HCT116 (cell line): ENCODE data around the gene STING1. TPM values are rescaled to one million over a fixed set of nuclear protein-coding genes. Genes with fewer than 3 reads are reported as not detected.

Experiments
- ATAC-seq: fragments of 200-7000 bp; cut with Tn5 transposase; 2 replicates; pipeline ENCODE4 v1.9.1; 2020; ENCODE audit warnings: mild to moderate bottlenecking, moderate library complexity
- BruUV-seq: library from RNA; stranded (reverse); fragments of 400-500 nt; replicated peaks from 2 replicates; lab custom pipeline; 2021; lab: Mats Ljungman, UMichigan
- CTCF ChIA-PET: fragments of 300-600 bp; sonication (Branson Sonifier 250); formaldehyde crosslinking; loops from one replicate; lab custom pipeline; 2021; ENCODE audit warnings: antibody characterized with exemption; lab: Charles Lee
- POLR2A ChIA-PET: fragments of 300-600, 350-600 bp; sonication (Branson Sonifier 250); formaldehyde crosslinking; loops from one replicate; lab custom pipeline; 2021; ENCODE audit warnings: antibody characterized with exemption; lab: Charles Lee
- RAD21 ChIA-PET, 2 experiments: fragments of 300-600 bp; sonication (Branson Sonifier 250); formaldehyde crosslinking; loops; one replicate each; lab custom pipeline; 2023; ENCODE audit warnings: low total read pairs in 2 of 2; ENCODE audit not compliant: uncharacterized antibody in 2 of 2, unreplicated experiment in 2 of 2, low non-redundant PET in 1 of 2; lab: Charles Lee
- DNase-seq: peaks from one replicate; pipeline ENCODE4 v3.0.0-alpha.2; 2010; ENCODE audit warnings: low read depth, low spot score
- H2AFZ ChIP-seq: fragments of 200-600 bp; shearing (Covaris generic), sonication (generic); 2 replicates; pipeline ENCODE4 v1.6.1; 2017; ENCODE audit warnings: low read depth, mixed run types, mixed read lengths, antibody characterized with exemption, low read length; ENCODE audit not compliant: poor library complexity, severe bottlenecking
- H3K27ac ChIP-seq: 2 replicates; pipeline ENCODE4 v1.5.1; 2012; ENCODE audit warnings: low read depth, low read length
- H3K27me3 ChIP-seq: fragments of 200-600 bp; sonication (generic); 2 replicates; pipeline ENCODE4 v1.6.1; 2016; ENCODE audit warnings: mixed run types, low read length, mixed read lengths; ENCODE audit not compliant: insufficient read depth
- H3K36me3 ChIP-seq, 2 experiments: fragments of 200-500 bp in 1 of 2; fragments of 200-600 bp in 1 of 2; sonication (Bioruptor generic) in 1 of 2; sonication (generic) in 1 of 2; 2 replicates each; pipeline versions ENCODE4 v1.5.1 to v1.6.1; 2014 to 2016; ENCODE audit warnings: low read length in 2 of 2, inconsistent platforms in 1 of 2, mixed read lengths in 1 of 2, mixed run types in 1 of 2; ENCODE audit not compliant: insufficient read depth in 2 of 2, control insufficient read depth in 1 of 2
- H3K4me1 ChIP-seq, 2 experiments: fragments of 200-600 bp in 1 of 2; sonication (generic) in 1 of 2; 2 replicates each; pipeline versions ENCODE4 v1.5.1 to v1.6.1; 2012 to 2017; ENCODE audit warnings: low read length in 2 of 2, inconsistent platforms in 1 of 2, mild to moderate bottlenecking in 1 of 2, mixed read lengths in 1 of 2, mixed run types in 1 of 2, moderate library complexity in 1 of 2; ENCODE audit not compliant: insufficient read depth in 2 of 2, control insufficient read depth in 1 of 2
- H3K4me2 ChIP-seq: fragments of 200-600 bp; sonication (generic); 2 replicates; pipeline ENCODE4 v1.6.1; 2017; ENCODE audit warnings: mixed run types, low read length, mixed read lengths
- H3K4me3 ChIP-seq, 2 experiments: fragments of 200-600 bp in 1 of 2; sonication (generic) in 1 of 2; replicated peaks in 1 of 2; 2 replicates each; pipeline ENCODE4 v1.5.1; 2011 to 2016; ENCODE audit warnings: low read length in 2 of 2, control low read depth in 1 of 2, low read depth in 1 of 2, mild to moderate bottlenecking in 1 of 2, mixed read lengths in 1 of 2, mixed run types in 1 of 2
- H3K79me2 ChIP-seq: fragments of 200-600 bp; sonication (generic); 2 replicates; pipeline ENCODE4 v1.6.1; 2017; ENCODE audit warnings: mild to moderate bottlenecking, mixed run types, low read length, moderate library complexity, mixed read lengths; ENCODE audit not compliant: insufficient read depth
- H3K9ac ChIP-seq: fragments of 200-600 bp; sonication (generic); 2 replicates; pipeline ENCODE4 v1.6.1; 2016; ENCODE audit warnings: low read length, mixed read lengths
- H3K9me2 ChIP-seq: fragments of 200-600 bp; sonication (generic), shearing (Covaris generic); 2 replicates; pipeline ENCODE4 v1.6.1; 2017; ENCODE audit warnings: mixed run types, mild to moderate bottlenecking, moderate library complexity; ENCODE audit not compliant: insufficient read depth
- H3K9me3 ChIP-seq, 2 experiments: fragments of 200-500 bp in 1 of 2; fragments of 200-600 bp in 1 of 2; sonication (Bioruptor generic) in 1 of 2; sonication (generic) in 1 of 2; 2 replicates each; pipeline ENCODE4 v1.6.1; 2014 to 2017; ENCODE audit warnings: low read length in 2 of 2, mixed read lengths in 2 of 2, inconsistent platforms in 1 of 2, low read depth in 1 of 2, mild to moderate bottlenecking in 1 of 2, mixed run types in 1 of 2, moderate library complexity in 1 of 2; ENCODE audit not compliant: control insufficient read depth in 1 of 2, insufficient read depth in 1 of 2
- H4K20me1 ChIP-seq: fragments of 200-600 bp; sonication (generic), shearing (Covaris generic); 2 replicates; pipeline ENCODE4 v1.6.1; 2017; ENCODE audit warnings: mixed run types, mild to moderate bottlenecking, moderate library complexity; ENCODE audit not compliant: insufficient read depth
- ATF3 ChIP-seq: IDR thresholded peaks from 2 replicates; pipeline ENCODE4 v1.6.1; 2012
- EGR1 ChIP-seq: IDR thresholded peaks from 2 replicates; pipeline ENCODE4 v1.6.1; 2012; ENCODE audit warnings: low read depth
- ELF1 ChIP-seq: IDR thresholded peaks from 2 replicates; pipeline ENCODE4 v1.6.1; 2012; ENCODE audit warnings: low read depth, borderline replicate concordance
- JUND ChIP-seq: IDR thresholded peaks from 2 replicates; pipeline ENCODE4 v1.6.1; 2012
- POLR2A ChIP-seq: IDR thresholded peaks from 2 replicates; pipeline ENCODE4 v1.7.0; 2011; ENCODE audit warnings: borderline replicate concordance; ENCODE audit not compliant: insufficient read depth, insufficient read length; ENCODE audit errors: extremely low read depth
- REST ChIP-seq: IDR thresholded peaks from 2 replicates; pipeline ENCODE4 v1.6.1; 2012; ENCODE audit warnings: low read depth
- SRF ChIP-seq: IDR thresholded peaks from 2 replicates; pipeline ENCODE4 v1.6.1; 2012; ENCODE audit warnings: low read depth
- TCF7L2 ChIP-seq: IDR thresholded peaks from 2 replicates; pipeline ENCODE4 v1.7.0; 2011; ENCODE audit warnings: borderline replicate concordance, inconsistent platforms; ENCODE audit not compliant: insufficient read depth, insufficient read length; ENCODE audit errors: extremely low read depth
- intact Hi-C: fragments of 100-400 bp; cut with micrococcal nuclease; formaldehyde crosslinking; loops from 2 replicates; pipeline ENCODE4 v1.10.0; 2022
- total RNA-seq: library from RNA; stranded (reverse); gene quantifications from one replicate; pipeline ENCODE4 v1.2.1, GENCODE V29; 2021; ENCODE audit not compliant: unreplicated experiment
- TF ChIP-seq, protein P1 (sequence below): IDR thresholded peaks from 2 replicates; pipeline ENCODE4 v1.6.1; 2012

The STING1 gene
- total RNA-seq, 1 experiment from 2014 or later: 17.7 TPM

DNA sequence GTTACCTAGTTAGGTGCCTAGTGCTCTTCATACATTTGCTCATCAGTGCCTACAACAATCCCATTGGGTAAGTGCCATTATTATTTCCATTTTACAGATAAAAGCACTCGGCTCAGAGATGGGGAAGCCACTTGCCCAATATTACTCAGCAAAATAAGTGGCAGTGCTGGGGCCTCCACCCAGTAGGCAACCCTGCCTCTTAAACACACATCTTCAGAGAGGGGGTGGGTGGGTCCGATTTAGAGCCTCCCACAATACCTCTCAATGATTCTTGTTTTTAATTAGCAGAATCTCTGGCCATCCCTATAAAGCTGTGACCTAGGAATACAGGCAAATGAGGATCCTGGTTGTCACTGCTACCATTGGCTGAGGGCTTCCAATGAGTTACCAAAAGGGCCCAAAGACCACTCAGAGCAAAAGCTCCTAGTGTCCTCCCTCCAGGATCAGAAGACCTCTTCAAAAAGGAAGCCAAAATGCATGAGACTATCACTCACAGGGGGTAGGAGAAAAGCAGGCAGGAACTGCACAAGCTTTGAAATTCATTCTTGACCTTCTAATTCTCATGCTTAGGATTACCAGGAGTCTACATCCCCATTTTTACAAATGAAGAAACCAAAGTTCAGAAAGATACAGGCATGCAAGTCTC, 42.5 kb upstream of the STING1 start:
- no peak overlapping the region for H3K4me3 ChIP-seq
- ChIA-PET CTCF (no interaction called here), RAD21 (no interaction called here), POLR2A (no interaction called here)
- BruUV-seq: no TSS peak
- no peak overlapping the region for H2AFZ ChIP-seq
- H3K79me2 ChIP-seq: no peaks in the 10 kb centered on the region
- H3K4me1 ChIP-seq: no peaks in the 10 kb centered on the region
- no peaks in the 10 kb centered on the region for H4K20me1 ChIP-seq
- H3K9ac ChIP-seq: no peak overlapping the region
- ATAC-seq: no peak
- intact Hi-C loops: no loop called here
- H3K9me2 ChIP-seq: no peaks in the 10 kb centered on the region
- TF ChIP-seq, protein P1, sequence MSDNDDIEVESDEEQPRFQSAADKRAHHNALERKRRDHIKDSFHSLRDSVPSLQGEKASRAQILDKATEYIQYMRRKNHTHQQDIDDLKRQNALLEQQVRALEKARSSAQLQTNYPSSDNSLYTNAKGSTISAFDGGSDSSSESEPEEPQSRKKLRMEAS: no peak
- H3K27ac ChIP-seq: no peak overlapping the region
- DNase-seq: no peak
- no peaks in the 10 kb centered on the region for H3K9me3 ChIP-seq
- H3K4me2 ChIP-seq: no peak overlapping the region
- H3K36me3 ChIP-seq: no peaks in the 10 kb centered on the region
- H3K27me3 ChIP-seq: no peaks in the 10 kb centered on the region

DNA sequence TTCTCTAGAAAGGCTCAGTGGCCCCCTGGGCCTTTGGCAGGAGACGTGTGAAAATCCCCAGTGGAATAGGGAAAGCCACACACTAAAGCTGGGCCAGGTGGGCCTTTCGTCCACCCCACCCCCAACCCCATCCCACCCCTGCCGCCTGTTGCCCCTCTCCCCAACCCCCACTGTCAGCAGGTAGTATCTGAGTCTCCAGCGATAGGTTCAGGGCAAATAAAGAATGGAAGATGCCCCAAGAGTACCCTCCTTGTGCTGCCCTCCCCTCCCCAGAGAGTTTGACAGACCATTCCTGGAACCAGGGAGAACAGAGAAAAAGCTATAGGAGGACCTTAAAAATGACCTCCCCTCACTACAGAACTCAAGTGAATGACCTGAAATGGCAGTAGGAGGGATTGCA, 41.9 kb upstream of the STING1 start:
- ATAC-seq: no peak
- no peak overlapping the region for H2AFZ ChIP-seq
- no peaks in the 10 kb centered on the region for H3K9me3 ChIP-seq
- H3K27me3 ChIP-seq: no peaks in the 10 kb centered on the region
- DNase-seq: no peak
- H3K9me2 ChIP-seq: no peaks in the 10 kb centered on the region
- H3K27ac ChIP-seq: no peak overlapping the region
- no peak overlapping the region for H3K4me2 ChIP-seq
- intact Hi-C loops: no loop called here
- H4K20me1 ChIP-seq: no peaks in the 10 kb centered on the region
- ChIA-PET CTCF (no interaction called here), RAD21 (no interaction called here), POLR2A (no interaction called here)
- no peak overlapping the region for H3K9ac ChIP-seq
- TF ChIP-seq SRF: no peak
- TF ChIP-seq POLR2A: no peak
- TF ChIP-seq EGR1: no peak
- TF ChIP-seq JUND: no peak
- no peak for TF ChIP-seq TCF7L2
- no peak for TF ChIP-seq ATF3
- TF ChIP-seq REST: no peak
- TF ChIP-seq ELF1: no peak
- H3K4me1 ChIP-seq: no peaks in the 10 kb centered on the region
- H3K4me3 ChIP-seq: no peak overlapping the region
- H3K36me3 ChIP-seq: no peaks in the 10 kb centered on the region
- H3K79me2 ChIP-seq: no peaks in the 10 kb centered on the region
- BruUV-seq: no TSS peak
